Measurements from ENCODE around the gene FERMT3. TPM values are rescaled to one million over a fixed set of nuclear protein-coding genes. Genes with fewer than 3 reads are reported as not detected.

The FERMT3 gene
- total and polyA plus RNA-seq, 12 donors: 2.3 to 30.8 (median 6.8) TPM

DNA sequence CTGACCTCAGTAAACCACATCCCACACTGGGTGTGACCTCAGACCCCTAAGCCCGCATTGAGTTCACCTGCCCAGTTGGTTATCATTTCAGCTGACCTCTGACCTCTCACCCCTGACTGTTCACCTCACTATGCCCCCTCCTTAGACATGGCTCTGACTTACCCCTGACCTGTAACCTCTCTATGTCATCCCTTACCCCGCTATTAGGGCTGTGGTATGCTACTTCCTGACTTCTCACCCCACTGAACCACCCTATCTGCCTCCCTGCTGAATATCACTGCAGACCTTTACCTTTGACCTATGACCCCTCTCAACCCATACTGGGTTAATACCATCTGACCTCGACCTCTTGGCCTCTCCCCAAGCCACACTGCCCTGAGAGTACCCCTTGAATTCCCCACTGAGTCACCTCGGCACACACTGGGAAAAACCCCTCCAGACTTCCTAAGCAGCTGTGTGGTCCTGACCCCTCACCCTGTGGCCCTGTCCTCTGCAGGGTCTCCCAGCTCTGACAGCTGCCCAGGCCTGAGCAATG lies 53.1 kb downstream of the FERMT3 start:
- no peak overlapping the region for H3K27ac ChIP-seq
- no peak overlapping the region for H3K4me3 ChIP-seq
- 88% methylated on average over 4 of the region's 4 CpGs for WGBS, 2 donors
- TF ChIP-seq, protein P1, sequence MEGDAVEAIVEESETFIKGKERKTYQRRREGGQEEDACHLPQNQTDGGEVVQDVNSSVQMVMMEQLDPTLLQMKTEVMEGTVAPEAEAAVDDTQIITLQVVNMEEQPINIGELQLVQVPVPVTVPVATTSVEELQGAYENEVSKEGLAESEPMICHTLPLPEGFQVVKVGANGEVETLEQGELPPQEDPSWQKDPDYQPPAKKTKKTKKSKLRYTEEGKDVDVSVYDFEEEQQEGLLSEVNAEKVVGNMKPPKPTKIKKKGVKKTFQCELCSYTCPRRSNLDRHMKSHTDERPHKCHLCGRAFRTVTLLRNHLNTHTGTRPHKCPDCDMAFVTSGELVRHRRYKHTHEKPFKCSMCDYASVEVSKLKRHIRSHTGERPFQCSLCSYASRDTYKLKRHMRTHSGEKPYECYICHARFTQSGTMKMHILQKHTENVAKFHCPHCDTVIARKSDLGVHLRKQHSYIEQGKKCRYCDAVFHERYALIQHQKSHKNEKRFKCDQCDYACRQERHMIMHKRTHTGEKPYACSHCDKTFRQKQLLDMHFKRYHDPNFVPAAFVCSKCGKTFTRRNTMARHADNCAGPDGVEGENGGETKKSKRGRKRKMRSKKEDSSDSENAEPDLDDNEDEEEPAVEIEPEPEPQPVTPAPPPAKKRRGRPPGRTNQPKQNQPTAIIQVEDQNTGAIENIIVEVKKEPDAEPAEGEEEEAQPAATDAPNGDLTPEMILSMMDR (IDR thresholded peaks at IDR 0.05): no peak
- DNase-seq: no peak
- intact Hi-C loops (cut with DNase I): no loop called here
- H3K27me3 ChIP-seq: no peaks in the 10 kb centered on the region
- no peaks in the 10 kb centered on the region for H3K9me3 ChIP-seq
- ATAC-seq: no peak
- no peaks in the 10 kb centered on the region for H3K4me1 ChIP-seq
- peaks cover 0 to 100% (median 38%) of the 10 kb centered on the region in 9 donors for H3K36me3 ChIP-seq

DNA sequence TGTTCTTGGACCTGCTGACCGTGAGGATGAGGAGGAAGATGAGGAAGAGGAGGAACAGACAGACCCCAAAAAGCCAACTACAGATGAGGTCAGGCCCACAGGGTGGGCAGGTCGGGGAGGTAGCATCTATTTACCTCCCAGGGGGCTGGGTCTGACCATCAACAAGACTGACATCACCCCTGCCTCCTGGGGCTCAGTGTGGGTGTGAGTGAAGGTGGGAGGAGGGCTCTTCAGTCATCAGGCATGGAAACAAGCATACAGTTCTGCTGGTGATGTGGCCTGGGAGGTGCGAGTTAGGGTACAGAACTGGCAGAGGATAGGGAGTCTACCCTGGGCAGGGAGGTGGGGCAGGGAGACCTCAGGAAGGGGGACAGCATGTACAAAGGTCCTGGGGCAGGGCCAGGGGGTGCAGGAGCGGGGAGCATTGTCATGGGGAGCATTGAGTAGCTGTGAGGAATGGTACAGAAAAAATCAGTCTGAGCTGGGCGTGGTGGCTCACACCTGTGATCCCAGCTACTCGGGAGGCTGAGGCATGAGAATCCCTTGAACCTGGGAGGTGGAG lies 53.7 kb downstream of the FERMT3 start:
- Histone ChIP-seq H3K27me3 (no peaks in the 10 kb centered on the region), H3K4me3 (no peak overlapping the region), H3K27ac (no peak overlapping the region), H3K36me3 (peaks cover 0 to 100% (median 32%) of the 10 kb centered on the region in 9 donors), H3K4me1 (no peaks in the 10 kb centered on the region), H3K9me3 (no peaks in the 10 kb centered on the region)
- intact Hi-C loops (cut with DNase I): no loop called here
- TF ChIP-seq, protein P1 (IDR thresholded peaks at IDR 0.05): no peak
- DNase-seq: no peak
- ATAC-seq: no peak
- 93 to 98% methylated on average over 6 of the region's 6 CpGs for WGBS, 2 donors

GRCh38 chr11:64261556-64262080 lies 55.1 kb downstream of the FERMT3 start:
- Histone ChIP-seq H3K9me3 (no peaks in the 10 kb centered on the region), H3K36me3 (peaks cover 0 to 100% (median 29%) of the 10 kb centered on the region in 9 donors), H3K4me1 (peaks cover 0 to 4% (median 0%) of the 10 kb centered on the region in 9 donors), H3K4me3 (no peak overlapping the region), H3K27ac (no peak overlapping the region), H3K27me3 (no peaks in the 10 kb centered on the region)
- TF ChIP-seq, protein P1 (IDR thresholded peaks at IDR 0.05): no peak
- DNase-seq (no peak), ATAC-seq (no peak)
- intact Hi-C loops (cut with DNase I): no loop called here
- WGBS, 2 donors: 93 to 95% methylated on average over 18 of the region's 18 CpGs

DNA sequence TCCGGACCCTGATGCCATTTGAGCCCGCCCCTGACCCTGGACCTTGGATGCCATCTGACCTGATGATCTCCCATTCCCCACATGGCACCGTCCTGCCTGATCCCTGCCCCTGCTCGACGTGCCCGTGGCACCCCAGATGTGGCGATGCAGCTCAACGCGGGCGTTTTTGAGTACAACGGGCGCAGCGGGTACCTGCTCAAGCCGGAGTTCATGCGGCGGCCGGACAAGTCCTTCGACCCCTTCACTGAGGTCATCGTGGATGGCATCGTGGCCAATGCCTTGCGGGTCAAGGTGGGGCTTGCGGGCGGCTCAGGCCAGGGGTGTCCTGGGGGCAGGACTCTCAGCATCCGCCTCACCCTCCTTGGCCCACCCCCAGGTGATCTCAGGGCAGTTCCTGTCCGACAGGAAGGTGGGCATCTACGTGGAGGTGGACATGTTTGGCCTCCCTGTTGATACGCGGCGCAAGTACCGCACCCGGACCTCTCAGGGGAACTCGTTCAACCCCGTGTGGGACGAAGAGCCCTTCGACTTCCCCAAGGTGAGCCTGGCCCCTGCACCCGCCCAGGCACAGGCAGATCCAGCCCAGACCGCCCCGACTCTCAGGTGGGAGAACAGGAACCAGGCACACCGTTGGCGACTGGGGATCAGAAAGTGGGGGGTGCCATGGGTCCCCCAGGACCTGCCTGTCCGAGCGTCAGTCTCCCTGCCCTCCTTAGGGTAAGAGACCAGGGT lies 55.9 kb downstream of the FERMT3 start:
- DNase-seq: no peak

More for the DNA sequence above, 55.9 kb downstream of the FERMT3 start:
- Histone ChIP-seq H3K27me3 (no peaks in the 10 kb centered on the region), H3K9me3 (no peaks in the 10 kb centered on the region), H3K4me1 (peaks cover 4 to 13% (median 7%) of the 10 kb centered on the region in 9 donors), H3K36me3 (peaks cover 0 to 98% (median 28%) of the 10 kb centered on the region in 9 donors), H3K4me3 (no peak overlapping the region), H3K27ac (no peak overlapping the region)
- TF ChIP-seq, protein P1 (IDR thresholded peaks at IDR 0.05): no peak
- intact Hi-C loops (cut with DNase I): no loop called here
- 94 to 95% methylated on average over 42 of the region's 42 CpGs for WGBS, 2 donors
- no peak for ATAC-seq
